Keratinocyte (primary cell): ENCODE results near the gene PRRT2.

ENCODE experiments used
- EZH2 ChIP-seq: IDR thresholded peaks from one replicate; pipeline ENCODE4 v1.6.1; 2012; ENCODE audit warnings: inconsistent platforms, mild to moderate bottlenecking, low read length, moderate library complexity
- TF ChIP-seq, protein P1 (sequence below), 3 experiments: IDR thresholded peaks in 1 of 3; conservative IDR thresholded peaks in 1 of 3; optimal IDR thresholded peaks in 1 of 3; 2 replicates in 2 of 3; 3 replicates in 1 of 3; pipeline versions ENCODE3 to v1.5.1; 2011; ENCODE audit warnings: low read length in 3 of 3, mild to moderate bottlenecking in 3 of 3, moderate library complexity in 2 of 3, control low read depth in 1 of 3, inconsistent platforms in 1 of 3; ENCODE audit not compliant: insufficient read depth in 2 of 3; ENCODE audit errors: extremely low read depth in 1 of 3

DNA sequence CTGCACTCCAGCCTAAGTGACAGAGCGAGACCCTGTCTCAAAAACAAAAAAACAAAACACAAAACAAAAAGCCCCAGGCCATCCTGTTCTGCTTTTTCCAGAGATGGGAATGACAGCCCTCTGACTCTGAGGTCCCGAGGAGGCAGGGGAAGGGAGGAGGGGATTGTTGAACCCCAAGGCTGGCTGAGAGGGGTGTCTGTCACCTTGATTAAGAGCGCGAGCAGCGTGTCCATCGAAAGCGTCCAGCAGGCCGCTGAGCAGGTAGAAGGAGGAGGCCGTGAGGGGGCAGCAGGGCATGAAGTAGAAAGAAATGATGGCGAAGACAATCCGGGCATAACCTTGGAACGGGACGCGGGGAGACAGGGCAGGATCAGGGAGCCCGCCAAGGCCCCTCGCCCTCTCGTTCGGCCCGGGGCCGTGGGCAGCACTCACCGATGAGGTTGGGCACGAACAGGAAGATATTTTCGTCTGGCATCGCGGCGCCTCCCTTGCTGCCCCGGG lies 50.4 kb downstream of the PRRT2 start:
- TF ChIP-seq, protein P1, sequence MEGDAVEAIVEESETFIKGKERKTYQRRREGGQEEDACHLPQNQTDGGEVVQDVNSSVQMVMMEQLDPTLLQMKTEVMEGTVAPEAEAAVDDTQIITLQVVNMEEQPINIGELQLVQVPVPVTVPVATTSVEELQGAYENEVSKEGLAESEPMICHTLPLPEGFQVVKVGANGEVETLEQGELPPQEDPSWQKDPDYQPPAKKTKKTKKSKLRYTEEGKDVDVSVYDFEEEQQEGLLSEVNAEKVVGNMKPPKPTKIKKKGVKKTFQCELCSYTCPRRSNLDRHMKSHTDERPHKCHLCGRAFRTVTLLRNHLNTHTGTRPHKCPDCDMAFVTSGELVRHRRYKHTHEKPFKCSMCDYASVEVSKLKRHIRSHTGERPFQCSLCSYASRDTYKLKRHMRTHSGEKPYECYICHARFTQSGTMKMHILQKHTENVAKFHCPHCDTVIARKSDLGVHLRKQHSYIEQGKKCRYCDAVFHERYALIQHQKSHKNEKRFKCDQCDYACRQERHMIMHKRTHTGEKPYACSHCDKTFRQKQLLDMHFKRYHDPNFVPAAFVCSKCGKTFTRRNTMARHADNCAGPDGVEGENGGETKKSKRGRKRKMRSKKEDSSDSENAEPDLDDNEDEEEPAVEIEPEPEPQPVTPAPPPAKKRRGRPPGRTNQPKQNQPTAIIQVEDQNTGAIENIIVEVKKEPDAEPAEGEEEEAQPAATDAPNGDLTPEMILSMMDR (optimal IDR thresholded peaks at IDR 0.05 in 1 of 3, IDR thresholded peaks at IDR 0.05 in 1 of 3, conservative IDR thresholded peaks at IDR 0.05 in 1 of 3; ENCODE audit: extremely low read depth in 1 of 3, insufficient read depth in 2 of 3, low read length in 3 of 3), result peak in 2 of 3 experiments; percentile 5 to 38
- no peak for TF ChIP-seq EZH2
